PC-9 (cell line): ENCODE measurements around the gene PHRF1. TPM values are rescaled to one million over a fixed set of nuclear protein-coding genes. Genes with fewer than 3 reads are reported as not detected.

Experiments used
- BruUV-seq: library from RNA; stranded (reverse); fragments of 400-500 nt; replicated peaks from 2 replicates; lab custom pipeline; 2021; lab: Mats Ljungman, UMichigan
- CTCF ChIA-PET: fragments of 300-600 bp; sonication (Branson Sonifier 250); formaldehyde crosslinking; loops from one replicate; lab custom pipeline; 2022; ENCODE audit warnings: antibody characterized with exemption; lab: Charles Lee
- POLR2A ChIA-PET: fragments of 300-600 bp; sonication (Branson Sonifier 250); formaldehyde crosslinking; loops from one replicate; lab custom pipeline; 2022; ENCODE audit warnings: antibody characterized with exemption; ENCODE audit not compliant: unreplicated experiment; lab: Charles Lee
- DNase-seq, 2 experiments: peaks; one replicate each; pipeline versions ENCODE4 v3.0.0 to v3.0.0-alpha.2; 2015 to 2022; ENCODE audit warnings: mixed read lengths in 1 of 2
- H2AFZ ChIP-seq: fragments of 200-600 bp; sonication (generic); 2 replicates; pipeline ENCODE4 v1.8.1; 2017; ENCODE audit warnings: antibody characterized with exemption
- H3F3A ChIP-seq: fragments of 200-600 bp; sonication (generic); 2 replicates; pipeline ENCODE4 v1.8.1; 2017; ENCODE audit warnings: antibody characterized with exemption, mild to moderate bottlenecking, low read depth; ENCODE audit not compliant: insufficient read depth
- H3K27ac ChIP-seq: fragments of 200-600 bp; sonication (generic); 2 replicates; pipeline ENCODE4 v1.6.1; 2016; ENCODE audit warnings: mixed run types
- H3K27me3 ChIP-seq: fragments of 200-600 bp; sonication (generic); 2 replicates; pipeline ENCODE4 v1.6.1; 2016; ENCODE audit warnings: low read depth, mixed run types; ENCODE audit not compliant: insufficient read depth
- H3K36me3 ChIP-seq: fragments of 200-600 bp; sonication (generic); 2 replicates; pipeline ENCODE4 v1.6.1; 2016; ENCODE audit warnings: low read depth, mixed run types
- H3K4me1 ChIP-seq: fragments of 200-600 bp; sonication (generic); replicated peaks from 2 replicates; pipeline ENCODE4 v1.6.1; 2016; ENCODE audit warnings: mixed run types; ENCODE audit not compliant: insufficient read depth
- H3K4me2 ChIP-seq: fragments of 200-600 bp; sonication (generic); 2 replicates; pipeline ENCODE4 v1.6.1; 2017; ENCODE audit warnings: mixed run types
- H3K4me3 ChIP-seq: fragments of 200-600 bp; sonication (generic); 2 replicates; pipeline ENCODE4 v1.6.1; 2016; ENCODE audit warnings: mixed run types
- H3K79me2 ChIP-seq: fragments of 200-600 bp; sonication (generic); 2 replicates; pipeline ENCODE4 v1.6.1; 2017; ENCODE audit warnings: low read depth, mixed run types
- H3K9me2 ChIP-seq: fragments of 200-600 bp; sonication (generic); 2 replicates; pipeline ENCODE4 v1.8.1; 2017; ENCODE audit warnings: mild to moderate bottlenecking; ENCODE audit not compliant: insufficient read depth
- H3K9me3 ChIP-seq: fragments of 200-600 bp; sonication (generic); 2 replicates; pipeline ENCODE4 v1.8.1; 2016; ENCODE audit warnings: low read depth; ENCODE audit not compliant: insufficient read depth
- H4K20me1 ChIP-seq: fragments of 200-600 bp; sonication (generic); 2 replicates; pipeline ENCODE4 v1.8.1; 2017; ENCODE audit not compliant: insufficient read depth
- CTCF ChIP-seq: fragments of 200-600 bp; sonication (generic); conservative IDR thresholded peaks from 2 replicates; pipeline ENCODE4 v1.6.1; 2017; ENCODE audit warnings: mixed run types, antibody characterized with exemption, mild to moderate bottlenecking, moderate library complexity
- EZH2 ChIP-seq: fragments of 200-600 bp; sonication (generic); IDR thresholded peaks from 2 replicates; pipeline ENCODE4 v1.8.0; 2017; ENCODE audit warnings: antibody characterized with exemption, low read depth
- intact Hi-C: fragments of 100-400 bp; cut with micrococcal nuclease; formaldehyde crosslinking; loops from one replicate; pipeline ENCODE4 v1.10.0; 2022; ENCODE audit not compliant: unreplicated experiment
- total RNA-seq: library from RNA; stranded (reverse); gene quantifications from 2 replicates; pipeline ENCODE4 v1.2.3, GENCODE V29; 2021

PHRF1 gene
- total RNA-seq, 1 experiment from 2014 or later = 21.7 TPM

- no peaks in the 10 kb centered on the region for H3K36me3 ChIP-seq
- H3K9me3 ChIP-seq = no peaks in the 10 kb centered on the region
- no peak for DNase-seq
- ChIA-PET POLR2A (no interaction called here), CTCF (no interaction called here)
- H3K9me2 ChIP-seq = no peaks in the 10 kb centered on the region
- intact Hi-C loops = no loop called here
- no TSS peak for BruUV-seq
- H3K79me2 ChIP-seq = no peaks in the 10 kb centered on the region
- no peaks in the 10 kb centered on the region for H3K4me1 ChIP-seq
- no peak overlapping the region for H3K4me2 ChIP-seq
- H3K27me3 ChIP-seq = no peaks in the 10 kb centered on the region
- H3K27ac ChIP-seq = no peak overlapping the region
- TF ChIP-seq CTCF (no peak), EZH2 (no peak)
- no peak overlapping the region for H2AFZ ChIP-seq
- no peak overlapping the region for H3K4me3 ChIP-seq
- H4K20me1 ChIP-seq = no peaks in the 10 kb centered on the region
- no peaks in the 10 kb centered on the region; the same call in 1 of the 2 replicates for H3F3A ChIP-seq
These were observed 59.8 kb downstream of the PHRF1 start for GRCh38 chr11:635945-636510.

GRCh38 chr11:636511-637332, 60.5 kb downstream of the PHRF1 start, which contains the start of gene DRD4:
DRD4 (plus strand) TSS chr11:637269; CDS start chr11:637305, 36 bp downstream.
- no peaks in the 10 kb centered on the region for H4K20me1 ChIP-seq
- no peak for DNase-seq
- no peaks in the 10 kb centered on the region for H3K9me2 ChIP-seq
- no peak within 1 kb of the TSS for H2AFZ ChIP-seq
- no TSS peak for BruUV-seq
- H3K4me2 ChIP-seq = no peak within 1 kb of the TSS
- no peak for TF ChIP-seq EZH2
- TF ChIP-seq CTCF = no peak
- no peaks in the 10 kb centered on the region for H3K36me3 ChIP-seq
- H3K9me3 ChIP-seq = no peaks in the 10 kb centered on the region
- H3K4me1 ChIP-seq = no peaks in the 10 kb centered on the region
- no peaks in the 10 kb centered on the region for H3K79me2 ChIP-seq
- no peaks in the 10 kb centered on the region for H3K27me3 ChIP-seq
- ChIA-PET POLR2A (no interaction called here), CTCF (no interaction called here)
- no peak within 1 kb of the TSS for H3K27ac ChIP-seq
- H3K4me3 ChIP-seq = no peak within 1 kb of the TSS
- intact Hi-C loops = no loop called here
- peaks cover 6% of the 10 kb centered on the region; the same call in 1 of the 2 replicates for H3F3A ChIP-seq

GRCh38 chr11:637333-637592, 61.0 kb downstream of the PHRF1 start:
- ChIA-PET CTCF (no interaction called here), POLR2A (no interaction called here)
- Histone ChIP-seq H3K27me3 (no peaks in the 10 kb centered on the region), H3K9me2 (no peaks in the 10 kb centered on the region), H3K4me3 (no peak overlapping the region), H3K27ac (no peak overlapping the region), H3K36me3 (no peaks in the 10 kb centered on the region), H3K4me2 (no peak overlapping the region), H3K79me2 (no peaks in the 10 kb centered on the region), H3K4me1 (no peaks in the 10 kb centered on the region), H3K9me3 (no peaks in the 10 kb centered on the region), H3F3A (peaks cover 6% of the 10 kb centered on the region; the same call in 1 of the 2 replicates), H4K20me1 (no peaks in the 10 kb centered on the region), H2AFZ (no peak overlapping the region)
- intact Hi-C loops = no loop called here
- no peak for DNase-seq
- BruUV-seq = no TSS peak
- no peak for TF ChIP-seq EZH2
- no peak for TF ChIP-seq CTCF
